ENCODE measurements around the gene RPS27. TPM values are rescaled to one million over a fixed set of nuclear protein-coding genes. Genes with fewer than 3 reads are reported as not detected.

RPS27 gene
- total and polyA plus RNA-seq, 2 donors (not counting 1 experiment from before 2014, with no cell fraction given), result 4,812 to 15,978 TPM

DNA sequence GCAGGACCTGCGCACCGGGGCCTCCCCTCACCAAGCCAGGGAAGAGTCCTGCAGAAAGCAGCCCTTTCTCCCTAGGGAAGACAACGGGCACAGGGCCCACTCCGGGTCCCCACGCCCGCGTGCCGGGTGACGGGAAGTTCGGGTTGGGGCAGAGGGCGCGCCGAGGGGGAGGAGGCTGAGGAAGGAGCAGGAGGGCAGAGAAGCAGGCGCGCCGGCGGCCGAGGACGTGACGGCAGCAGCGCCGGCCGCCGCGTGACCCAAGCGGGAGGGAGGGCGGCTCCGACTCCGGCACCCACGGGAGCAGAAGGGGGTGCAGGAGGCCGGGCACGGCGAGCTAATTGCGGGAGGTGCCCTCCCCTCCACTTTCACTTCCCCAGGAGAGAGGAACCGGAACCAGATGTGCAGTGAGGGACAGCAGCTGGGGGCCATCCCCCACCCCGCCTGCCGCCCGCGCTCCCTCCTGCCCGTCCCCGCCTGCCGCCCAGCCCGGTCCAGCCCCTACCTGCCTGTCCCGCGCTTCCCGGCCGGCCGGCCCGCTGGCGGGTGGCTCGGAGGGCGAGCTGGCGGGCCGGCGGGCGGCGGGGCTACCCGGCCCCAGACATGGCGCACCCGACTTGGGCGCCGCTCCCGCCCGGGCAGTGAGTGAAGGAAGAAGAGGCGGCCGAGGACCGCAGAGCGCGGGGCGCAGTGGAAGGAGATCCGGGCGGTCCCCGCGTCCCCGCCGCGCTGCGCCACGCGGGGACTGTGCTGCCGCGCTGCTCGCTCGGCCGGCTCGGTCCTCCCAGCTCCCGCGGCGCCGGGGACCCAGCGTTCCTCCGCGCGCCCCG lies 44.6 kb upstream of the RPS27 start:
- no peaks in the 10 kb centered on the region for H3K9me3 Mint-ChIP-seq (ENCODE audit: insufficient read depth)
- WGBS (ENCODE audit: insufficient coverage), result under 1% methylated on average over 95 of the region's 95 CpGs

More for the DNA sequence above, 44.6 kb upstream of the RPS27 start:
- H3K27ac Mint-ChIP-seq, result peak overlapping the region; percentile 96
- Histone ChIP-seq H3K27me3 (replicated peaks in 1 of 4; ENCODE audit: control extremely low read depth in 1 of 4, control insufficient read depth in 3 of 4, insufficient read depth in 4 of 4, low read length in 3 of 4) (no peaks in the 10 kb centered on the region), H3K4me1 (ENCODE audit: control insufficient read depth in 2 of 2, insufficient read depth in 2 of 2, low read length in 2 of 2) (peaks cover 36 to 57% of the 10 kb centered on the region in 2 donors), H3K36me3 (replicated peaks in 1 of 2; ENCODE audit: control extremely low read depth in 1 of 2, control insufficient read depth in 1 of 2, extremely low read depth in 1 of 2, insufficient read depth in 2 of 2, low read length in 1 of 2) (peaks cover 10 to 60% of the 10 kb centered on the region in 2 experiments), H3K27ac (ENCODE audit: low read length in 2 of 2) (peak overlapping the region; percentile 91 to 98), H3K79me2 (ENCODE audit: control insufficient read depth, insufficient read depth, low read length) (peaks cover 55% of the 10 kb centered on the region), H3K9me3 (ENCODE audit: control extremely low read depth in 1 of 3, control insufficient read depth in 2 of 3, insufficient read depth in 1 of 3, low read length in 2 of 3) (no peaks in the 10 kb centered on the region), H3K4me2 (replicated peaks; ENCODE audit: low read depth, low read length, poor library complexity, severe bottlenecking) (peak overlapping the region; percentile 89), H3K9ac (ENCODE audit: low read length) (peak overlapping the region; percentile 89), H2AFZ (ENCODE audit: insufficient read depth, low read depth, low read length, poor library complexity, severe bottlenecking) (peak overlapping the region; percentile 53), H4K20me1 (ENCODE audit: control insufficient read depth, insufficient read depth, low read length, poor library complexity, severe bottlenecking) (peaks cover 54% of the 10 kb centered on the region), H3K4me3 (ENCODE audit: control extremely low read depth in 1 of 5, extremely low read depth in 1 of 5, insufficient read depth in 1 of 5, low read depth in 2 of 5, low read length in 4 of 5) (peak overlapping the region; percentile 54 to 95 (median 85))
- DNase-seq, result peak; percentile 98
- peak overlapping the region; percentile 94 for H3K4me3 Mint-ChIP-seq
- H3K4me1 Mint-ChIP-seq, result peaks cover 56% of the 10 kb centered on the region
- POLR2A ChIA-PET, result interaction anchor here (0.5 to 4.4 kb wide), 19 partner anchors 8 to 1962 kb away, joined by 3 to 124 read pairs (median 6); partner anchors contain the start of genes CHTOP, CREB3L4, CRTC2 and GATAD2B
- H3K27me3 Mint-ChIP-seq, result no peaks in the 10 kb centered on the region
- TF ChIP-seq CTCF (IDR thresholded peaks at IDR 0.05) (no peak), EZH2 (IDR thresholded peaks at IDR 0.05; ENCODE audit: borderline replicate concordance, insufficient read depth, low read depth, low read length, poor library complexity, severe bottlenecking) (no peak)
- ATAC-seq (ENCODE audit: low read depth), result peak; percentile 71
- CTCF ChIA-PET, result interaction anchor here (0.6 to 5.9 kb wide), 26 partner anchors 12 to 380 kb away, joined by 3 to 65 read pairs (median 4); partner anchors contain the start of genes CREB3L4, CRTC2, GATAD2B and JTB
- intact Hi-C loops (cut with micrococcal nuclease), result loop anchor here (1.0 to 5.0 kb wide), 11 partner anchors 12 to 275 kb away; partner anchors contain the start of genes CREB3L4, CRTC2, INTS3 and RPS27
